NCI-H1048 (cell line): ENCODE measurements around the gene GABRG3.
"Not testable (repeated sequence)": the region's sequence is repeated elsewhere in the genome, so short reads cannot be mapped to it uniquely, and the experiment has no call there.

Source experiments
- DNase-seq: peaks from one replicate; lab custom pipeline; 2025; lab: John Stamatoyannopoulos, UW

GABRG3 gene

DNA sequence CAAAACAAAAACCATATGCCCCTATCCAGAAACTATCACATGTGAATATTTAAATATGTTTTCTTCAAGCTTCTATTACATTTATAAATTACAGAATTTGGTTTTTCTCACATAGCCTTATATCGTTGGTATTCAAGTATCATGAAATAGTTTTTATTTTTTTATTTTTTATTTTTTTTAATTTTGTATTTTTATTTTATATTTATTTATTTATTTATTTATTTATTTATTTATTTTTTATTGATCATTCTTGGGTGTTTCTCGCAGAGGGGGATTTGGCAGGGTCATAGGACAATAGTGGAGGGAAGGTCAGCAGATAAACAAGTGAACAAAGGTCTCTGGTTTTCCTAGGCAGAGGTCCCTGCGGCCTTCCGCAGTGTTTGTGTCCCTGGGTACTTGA, 32.0 kb downstream of the GABRG3 start:
- DNase-seq: not testable (repeated sequence)

DNA sequence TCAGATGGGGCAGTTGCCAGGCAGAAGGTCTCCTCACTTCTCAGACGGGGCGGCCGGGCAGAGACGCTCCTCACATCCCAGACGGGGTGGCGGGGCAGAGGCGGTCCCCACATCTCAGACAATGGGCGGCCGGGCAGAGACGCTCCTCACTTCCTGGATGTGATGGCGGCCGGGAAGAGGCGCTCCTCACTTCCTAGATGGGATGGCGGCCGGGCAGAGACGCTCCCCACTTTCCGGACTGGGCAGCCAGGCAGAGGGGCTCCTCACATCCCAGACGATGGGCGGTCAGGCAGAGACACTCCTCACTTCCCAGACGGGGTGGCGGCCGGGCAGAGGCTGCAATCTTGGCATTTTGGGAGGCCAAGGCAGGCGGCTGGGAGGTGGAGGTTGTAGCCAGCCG, 33.2 kb downstream of the GABRG3 start:
- DNase-seq: not testable (repeated sequence)

DNA sequence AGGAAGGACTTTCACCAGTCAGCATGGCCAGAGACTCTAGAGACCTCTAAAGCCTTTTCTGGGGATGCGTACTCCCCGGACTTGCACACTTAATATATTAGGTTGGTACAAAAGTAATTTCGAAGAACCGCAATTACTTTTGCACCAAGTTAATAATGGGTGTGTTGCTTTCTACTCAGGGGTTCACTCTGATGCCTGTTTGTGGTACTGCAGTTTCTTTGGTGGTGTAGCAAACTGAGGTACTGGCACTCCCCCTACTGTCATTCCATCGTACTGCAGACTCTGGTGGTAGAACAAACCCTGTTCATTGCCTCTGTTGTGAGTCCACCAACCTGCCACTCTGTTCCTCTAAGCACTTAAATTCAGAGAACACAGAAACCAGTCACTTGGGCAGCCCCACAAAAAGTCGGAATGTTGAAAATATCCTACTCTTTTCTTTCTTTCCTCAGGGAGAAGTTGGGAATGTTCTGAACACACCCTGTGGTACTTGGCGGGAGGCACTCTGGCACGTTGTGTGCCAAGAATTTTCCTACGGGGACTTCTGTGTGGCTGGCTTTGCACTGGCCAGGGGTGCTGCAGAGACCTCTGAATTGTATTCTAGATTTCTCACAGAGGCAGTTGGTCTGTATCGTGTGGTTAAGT, 46.3 kb downstream of the GABRG3 start:
- DNase-seq: peak; percentile 39

DNA sequence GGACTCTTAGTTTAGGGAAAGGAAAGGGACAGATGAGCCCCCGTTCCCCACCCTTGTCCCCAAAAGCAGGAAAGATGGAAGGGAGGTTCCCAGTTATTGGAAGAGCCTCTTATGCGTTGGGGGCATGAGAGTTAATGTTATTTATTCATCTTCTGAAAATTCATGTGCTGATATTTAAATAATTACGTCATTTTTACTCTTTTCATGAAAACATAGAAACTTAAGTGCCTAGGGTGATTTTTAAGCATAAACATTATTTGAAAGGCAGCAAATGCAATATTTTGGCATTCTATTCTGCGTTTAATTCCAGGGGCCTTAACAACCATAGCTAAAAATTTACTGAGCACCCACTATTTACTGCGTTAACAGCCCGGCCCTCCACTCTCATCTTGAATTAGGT, 48.7 kb downstream of the GABRG3 start:
- DNase-seq: no peak

DNA sequence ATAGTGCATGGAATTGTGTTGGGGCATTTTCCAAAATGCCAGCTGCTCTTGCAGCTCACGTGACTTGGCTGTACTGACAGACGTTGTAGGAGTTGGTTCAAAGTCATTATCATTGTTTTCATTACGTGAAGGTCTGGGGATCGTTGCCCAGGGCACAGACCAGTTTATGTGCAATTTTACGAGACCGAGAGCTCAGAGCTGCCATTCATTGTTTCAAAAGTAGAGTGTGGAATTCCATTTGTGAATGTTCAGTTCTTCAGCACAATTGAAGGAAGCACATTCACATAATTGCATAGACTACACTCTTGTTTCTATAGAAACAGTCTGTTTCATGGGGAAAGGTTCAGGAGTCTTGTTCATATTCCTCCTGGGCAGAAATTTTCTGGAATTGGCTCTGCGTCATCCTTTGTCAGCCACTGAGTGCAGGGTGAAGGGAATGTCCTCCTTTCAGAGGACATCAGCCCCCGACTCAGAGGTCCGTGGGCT, 54.5 kb downstream of the GABRG3 start:
- DNase-seq: no peak

DNA sequence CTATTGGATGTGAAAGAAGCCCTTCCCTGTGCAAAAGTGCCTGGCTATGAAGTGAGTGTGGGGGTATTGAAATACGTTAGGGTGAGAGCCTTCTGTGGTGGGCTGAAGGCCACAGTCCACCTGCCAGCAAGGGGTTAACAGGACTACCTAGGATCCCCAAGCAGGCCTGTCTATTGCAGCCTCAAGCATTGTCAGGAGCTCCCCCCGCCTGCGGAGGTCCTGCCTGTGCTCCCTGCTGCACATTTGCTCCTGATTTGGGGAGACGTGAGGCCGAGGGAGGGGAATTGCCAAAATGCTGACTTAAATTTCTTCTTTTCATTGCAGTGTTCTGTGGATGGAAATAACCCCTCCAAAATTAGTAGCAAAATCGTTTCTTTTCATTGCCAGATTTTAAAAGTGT, 56.2 kb downstream of the GABRG3 start:
- DNase-seq: no peak

DNA sequence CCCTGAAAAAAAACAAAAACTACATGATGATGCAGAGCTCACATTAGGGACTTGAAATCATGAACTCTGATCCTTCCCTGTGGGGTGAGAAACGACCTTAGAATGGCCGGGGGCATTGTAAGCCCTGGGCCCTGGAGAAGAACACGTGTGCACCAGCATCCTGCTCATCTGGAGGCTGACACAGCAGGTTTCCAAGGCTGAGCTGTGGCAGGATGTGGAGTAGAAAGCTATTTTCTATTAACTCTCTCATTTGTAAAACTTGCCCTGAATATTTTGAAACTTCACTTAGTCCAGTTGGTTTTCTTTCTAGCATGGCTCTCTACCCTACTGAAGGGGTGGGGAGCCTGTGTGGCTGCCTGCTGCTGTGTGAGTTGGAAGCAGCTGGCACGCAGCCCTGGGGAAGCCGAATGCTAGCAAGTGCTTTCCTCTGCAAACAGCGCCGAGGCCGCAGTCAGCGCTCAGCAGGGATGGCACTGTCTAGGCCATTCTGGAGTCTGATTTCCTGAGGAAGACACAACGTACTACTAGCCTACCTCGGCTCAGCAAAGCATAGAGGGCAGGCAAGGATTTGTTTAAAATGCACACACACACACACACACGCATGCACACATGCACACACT, 58.0 kb downstream of the GABRG3 start:
- no peak for DNase-seq

DNA sequence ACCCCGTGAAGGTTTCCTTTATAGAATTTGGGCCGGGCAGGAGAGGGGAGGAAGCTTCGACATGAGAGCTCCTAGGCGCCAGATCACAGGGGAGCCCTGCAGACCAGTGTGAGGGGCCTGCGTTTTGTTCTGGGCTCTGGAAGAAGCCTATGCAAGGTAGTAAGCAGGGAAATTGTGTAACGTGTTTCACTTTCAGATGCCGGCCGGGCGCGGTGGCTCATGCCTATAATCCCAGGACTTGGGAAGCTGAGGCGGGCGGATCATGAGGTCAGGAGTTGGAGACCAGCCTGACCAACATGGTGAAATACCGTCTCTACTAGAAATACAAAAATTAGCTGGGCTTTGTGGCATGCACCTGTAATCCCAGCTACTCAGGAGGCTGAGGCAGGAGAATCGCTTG, 65.2 kb downstream of the GABRG3 start:
- no peak for DNase-seq

DNA sequence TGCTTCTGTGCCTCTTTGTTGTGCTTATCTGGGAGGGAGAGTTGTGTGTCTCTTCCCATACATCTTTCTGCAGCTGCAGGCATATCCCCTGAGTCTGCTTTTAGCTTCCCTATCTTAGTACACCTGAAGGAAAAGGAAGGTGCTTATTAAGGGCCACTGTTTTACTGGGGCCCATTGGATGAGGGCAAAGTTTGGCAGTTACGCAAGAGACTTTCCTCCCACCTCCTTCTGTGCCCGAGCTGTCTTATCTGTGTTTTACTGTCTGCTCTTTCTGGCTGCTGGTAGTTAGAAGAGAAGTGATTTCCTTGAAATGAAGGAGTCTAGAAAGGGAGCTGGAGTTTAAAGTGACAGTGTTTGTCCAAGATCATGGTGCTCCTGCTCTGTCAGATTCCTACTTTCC, 66.5 kb downstream of the GABRG3 start:
- no peak for DNase-seq

DNA sequence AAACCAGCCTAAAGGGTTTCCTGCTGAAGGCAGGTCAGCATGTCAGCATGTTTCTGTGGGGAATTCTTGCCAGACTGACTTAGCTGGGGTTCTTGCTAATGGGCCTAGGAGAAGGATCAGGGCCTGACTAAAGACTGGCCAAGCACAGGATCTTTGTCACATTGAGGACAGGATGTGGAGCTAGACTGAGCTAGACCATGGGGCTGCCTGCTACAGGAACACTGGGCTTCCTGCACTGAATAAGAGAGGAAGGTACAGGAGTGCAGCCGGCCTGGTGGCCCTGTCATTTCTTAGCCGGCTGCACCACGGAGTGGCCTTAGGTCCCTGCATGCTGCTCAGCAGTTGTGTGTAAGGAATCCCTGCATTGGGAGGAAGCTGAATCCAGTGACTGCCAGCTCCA, 68.2 kb downstream of the GABRG3 start:
- DNase-seq: no peak

DNA sequence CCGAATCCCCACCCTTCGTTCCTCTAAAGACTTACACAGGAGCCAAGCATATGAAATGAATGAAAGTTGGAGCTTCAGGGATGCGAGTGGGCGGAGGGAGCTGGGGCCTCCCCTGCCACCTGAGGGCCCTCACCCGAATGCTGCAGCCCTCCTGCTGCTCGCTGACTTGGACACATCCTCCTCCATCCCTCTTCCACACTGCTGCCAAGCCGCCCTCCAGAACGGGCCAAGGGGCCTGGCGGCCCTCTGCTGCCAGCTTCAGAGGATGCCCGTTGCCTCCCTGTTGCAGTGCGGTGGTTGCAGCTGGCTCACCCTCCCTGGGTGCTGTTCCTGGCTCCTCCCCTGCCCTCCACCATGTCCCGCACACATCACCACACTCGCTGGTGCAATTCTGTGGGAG, 71.2 kb downstream of the GABRG3 start:
- DNase-seq: no peak

DNA sequence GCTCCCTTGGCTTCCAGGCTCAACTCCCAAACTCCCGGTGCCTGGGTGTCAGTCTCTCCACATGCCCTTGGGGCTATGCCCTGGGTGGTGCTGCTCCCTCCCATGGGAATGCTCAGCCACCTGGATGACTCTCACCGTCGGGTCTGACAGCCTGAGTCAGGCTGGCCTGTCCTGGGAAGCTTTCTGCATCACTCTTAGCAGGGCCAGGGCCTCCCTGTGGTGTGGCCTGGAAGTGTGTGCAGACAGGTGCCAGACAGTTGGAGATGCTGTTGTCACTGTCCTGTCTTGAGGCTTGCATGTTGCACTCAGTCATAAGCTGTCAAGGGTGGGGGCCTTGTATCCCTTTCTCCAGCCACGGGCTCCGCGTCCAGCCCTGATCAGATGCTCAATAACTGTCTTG, 71.7 kb downstream of the GABRG3 start:
- no peak for DNase-seq

DNA sequence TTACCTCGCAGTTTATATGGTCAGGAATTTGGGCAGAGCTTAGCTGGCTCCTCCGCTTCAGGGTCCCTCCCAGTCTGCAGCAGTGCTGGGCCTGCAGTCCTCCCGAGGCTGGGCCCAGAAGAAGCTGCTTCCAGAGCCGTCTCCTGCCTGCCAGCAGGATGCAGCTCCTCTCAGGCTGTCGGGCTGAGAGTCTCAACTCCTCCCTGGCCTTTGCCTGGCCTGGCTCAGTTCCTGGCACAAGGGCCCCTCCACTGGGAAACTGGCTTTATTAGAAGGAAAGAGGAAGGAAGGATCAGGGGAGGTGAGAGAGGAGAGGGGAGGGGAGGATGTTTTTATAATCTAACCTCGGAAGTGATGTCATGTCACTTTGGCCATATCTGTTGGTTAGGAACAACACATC, 72.8 kb downstream of the GABRG3 start:
- no peak for DNase-seq

DNA sequence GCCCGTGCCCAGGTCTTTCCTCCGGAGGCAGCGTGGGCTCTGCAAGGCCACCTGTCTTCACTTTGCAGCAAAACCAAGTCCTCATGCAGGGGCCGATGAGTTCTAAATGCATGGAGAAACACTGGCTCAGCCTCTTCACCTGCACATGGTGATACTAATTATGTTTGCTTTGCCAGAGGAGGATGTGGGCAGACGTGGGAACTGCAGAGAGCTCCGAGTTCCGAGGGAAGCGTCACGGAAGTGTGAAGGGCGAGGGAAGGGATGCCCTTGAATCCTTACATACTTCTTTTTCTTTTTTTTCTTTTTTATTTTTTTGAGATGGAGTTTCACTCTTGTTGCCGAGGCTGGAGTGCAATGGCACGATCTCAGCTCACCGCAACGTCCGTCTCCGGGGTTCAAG, 74.8 kb downstream of the GABRG3 start:
- no peak for DNase-seq

DNA sequence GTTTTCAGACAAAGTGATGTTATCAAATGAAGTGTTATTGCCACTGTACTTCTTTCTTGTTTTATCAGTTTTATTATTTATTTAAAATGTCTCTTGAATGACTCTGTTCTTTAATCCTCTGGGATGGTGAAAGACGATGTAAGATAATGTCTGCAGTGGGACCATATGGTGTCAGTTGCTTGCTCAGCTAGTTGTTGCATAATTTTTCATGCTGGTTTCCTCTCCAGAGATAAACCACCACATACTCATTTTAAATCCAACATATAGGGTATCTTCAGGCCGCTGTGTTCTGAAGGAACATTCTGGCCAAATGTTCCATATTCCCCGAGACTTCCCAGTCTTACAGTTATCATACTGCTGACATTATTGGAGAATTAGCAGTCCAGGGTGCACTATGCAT, 75.9 kb downstream of the GABRG3 start:
- DNase-seq: no peak

DNA sequence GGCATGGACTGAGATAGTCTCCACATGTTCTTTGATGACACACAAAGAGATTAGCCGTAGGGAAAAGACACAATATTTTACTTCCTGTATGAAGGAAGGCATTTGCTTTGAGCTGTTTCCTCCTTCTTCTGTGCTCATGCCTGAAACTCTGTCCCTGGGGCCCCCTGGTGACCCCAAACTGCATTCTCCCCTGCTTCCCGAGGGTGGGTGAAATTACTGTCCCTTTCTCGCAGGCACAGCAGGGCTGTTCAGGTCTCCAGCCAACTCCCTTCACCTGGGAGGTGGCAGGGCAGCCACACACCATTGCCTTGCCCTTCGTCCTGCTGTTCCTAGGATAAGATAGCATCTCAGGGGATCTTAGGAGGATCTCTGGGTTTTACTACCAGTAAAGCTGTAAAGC, 79.2 kb downstream of the GABRG3 start:
- no peak for DNase-seq

DNA sequence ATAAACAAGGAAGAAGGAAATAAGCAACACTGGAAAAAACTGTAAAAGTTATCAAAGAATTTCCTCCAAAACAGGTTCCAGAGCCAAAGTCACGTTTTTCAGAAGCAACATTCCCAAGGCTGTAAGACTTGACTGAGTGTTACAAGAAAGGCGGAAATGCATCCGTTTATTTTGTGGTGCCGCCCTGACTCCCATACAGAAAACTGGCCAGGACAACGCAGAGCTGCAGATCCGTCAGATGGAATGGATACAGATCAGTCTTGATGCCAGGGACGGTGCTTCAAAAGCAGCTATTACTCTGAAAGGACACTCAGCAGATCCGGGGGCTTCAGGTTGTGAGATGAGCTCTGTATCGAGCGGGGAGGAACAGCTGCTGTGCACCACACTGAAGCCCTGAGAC, 83.4 kb downstream of the GABRG3 start:
- DNase-seq: no peak

DNA sequence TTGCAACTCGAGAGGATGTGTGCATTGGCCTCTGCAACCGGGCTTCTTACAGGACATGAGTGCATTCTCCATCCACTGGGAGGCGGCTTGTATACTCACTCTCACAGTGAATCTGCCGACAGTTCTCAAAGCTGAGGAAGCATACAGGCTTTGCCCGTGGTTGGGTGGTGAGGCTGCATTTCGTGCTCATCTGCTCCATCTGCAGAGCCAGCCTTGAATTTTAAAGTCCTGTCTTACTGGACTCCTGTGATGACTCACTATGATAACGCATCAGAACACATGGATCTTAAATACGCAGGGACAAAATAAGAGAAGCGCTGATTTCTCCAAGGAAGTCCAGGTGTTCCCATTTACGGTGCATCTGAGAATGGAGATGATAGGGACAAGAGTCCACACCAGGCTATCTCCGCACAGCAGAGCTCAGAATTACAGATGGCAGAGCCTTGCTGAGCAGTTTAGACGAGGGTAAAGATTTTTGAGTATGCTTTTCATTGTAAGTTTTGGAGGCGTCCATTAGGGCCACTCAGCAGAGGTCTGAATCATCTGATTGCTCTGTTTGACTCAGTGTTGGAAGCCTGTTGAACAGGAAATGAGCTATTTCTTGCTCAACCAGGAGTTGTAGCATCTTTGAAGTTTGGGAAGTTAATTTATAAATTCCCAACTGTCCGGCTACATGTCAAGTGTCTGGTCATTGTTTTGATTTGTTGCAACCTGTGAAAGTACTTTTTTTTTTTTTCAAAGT, 87.1 kb downstream of the GABRG3 start:
- no peak for DNase-seq

DNA sequence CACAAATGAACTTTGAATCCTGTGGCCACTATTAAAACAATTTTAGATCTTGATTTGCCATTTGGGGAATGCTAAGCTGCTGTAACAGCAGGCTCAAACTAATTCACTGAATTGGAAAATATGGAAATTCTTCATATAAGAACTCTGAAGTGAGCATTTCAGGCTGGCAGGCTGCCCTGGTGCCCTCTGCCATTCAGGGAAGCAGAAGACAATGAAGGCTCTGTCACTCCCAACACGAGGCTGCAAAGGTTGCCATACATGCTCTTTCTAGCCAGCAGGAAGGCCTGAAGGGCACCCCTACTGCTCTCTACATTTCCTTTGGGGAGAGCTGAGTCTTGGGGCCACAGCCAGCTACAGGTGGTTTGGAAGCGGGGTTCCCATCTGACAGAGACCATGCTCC, 88.0 kb downstream of the GABRG3 start:
- peak; percentile 82 for DNase-seq

DNA sequence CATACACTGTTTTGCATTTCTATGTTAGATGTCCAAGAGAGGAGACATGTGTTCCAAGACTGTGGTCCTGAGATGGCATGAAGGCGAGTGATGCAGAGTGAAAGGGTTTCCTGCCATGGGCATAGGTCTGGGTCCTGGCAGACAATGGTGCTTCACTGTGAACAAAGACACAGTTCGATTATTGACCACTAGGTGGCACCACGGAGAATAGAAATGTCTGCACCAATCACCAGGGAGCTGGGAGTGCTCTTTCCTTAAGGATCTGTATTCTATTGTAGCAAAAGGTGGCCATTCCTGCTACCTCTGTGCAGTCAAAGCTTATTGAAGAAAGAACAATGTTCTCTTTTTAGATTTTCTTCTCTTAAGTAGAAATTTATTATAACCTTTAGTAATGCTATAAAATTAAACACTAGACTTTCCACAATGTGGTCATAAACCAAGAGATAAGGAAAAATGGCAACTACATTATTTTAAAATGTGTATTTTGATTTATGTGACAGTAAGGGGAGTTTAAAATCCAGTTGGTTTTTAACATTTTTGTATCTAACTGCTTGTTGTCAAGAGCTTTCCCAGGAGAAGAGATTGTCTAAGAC, 88.7 kb downstream of the GABRG3 start:
- peak; percentile 25 for DNase-seq

DNA sequence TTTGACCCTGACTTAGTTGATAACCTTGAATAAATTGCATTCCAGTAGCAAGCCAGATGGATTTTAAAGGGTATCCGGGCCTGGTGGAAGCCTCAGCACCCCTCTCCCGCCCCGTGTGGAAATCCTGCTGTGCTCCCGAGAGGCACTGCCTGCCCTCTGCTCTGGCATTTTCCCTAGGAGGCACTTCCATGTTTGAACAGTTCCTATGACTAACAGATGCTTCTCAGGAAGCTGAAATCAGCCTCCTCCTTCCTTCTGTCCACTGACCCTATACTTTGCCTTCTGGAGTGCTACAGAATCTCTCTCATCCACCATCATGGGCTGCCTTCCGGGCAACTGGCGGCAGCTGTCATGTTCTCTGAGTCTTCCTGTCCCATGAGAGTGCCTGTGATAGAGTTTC, 90.8 kb downstream of the GABRG3 start:
- DNase-seq: no peak

DNA sequence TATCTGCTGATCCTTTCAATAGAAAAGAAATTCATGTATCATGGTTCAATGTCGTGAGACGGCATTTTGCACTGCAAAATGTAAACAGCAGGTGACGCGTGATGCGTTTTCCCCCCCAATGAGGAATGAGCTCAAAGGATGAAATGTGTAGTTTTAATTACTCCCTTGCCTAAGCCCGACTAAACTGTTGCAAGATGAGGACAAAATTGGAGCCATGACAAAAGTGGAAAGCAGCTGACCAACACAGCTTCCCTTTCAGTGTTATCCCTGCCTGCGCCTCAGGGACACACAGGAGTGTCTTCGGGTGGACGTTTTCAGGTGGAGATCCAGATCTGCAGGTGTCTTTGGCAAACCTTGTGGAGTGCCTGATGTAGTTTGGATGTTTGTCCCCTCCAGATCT, 92.0 kb downstream of the GABRG3 start:
- no peak for DNase-seq

DNA sequence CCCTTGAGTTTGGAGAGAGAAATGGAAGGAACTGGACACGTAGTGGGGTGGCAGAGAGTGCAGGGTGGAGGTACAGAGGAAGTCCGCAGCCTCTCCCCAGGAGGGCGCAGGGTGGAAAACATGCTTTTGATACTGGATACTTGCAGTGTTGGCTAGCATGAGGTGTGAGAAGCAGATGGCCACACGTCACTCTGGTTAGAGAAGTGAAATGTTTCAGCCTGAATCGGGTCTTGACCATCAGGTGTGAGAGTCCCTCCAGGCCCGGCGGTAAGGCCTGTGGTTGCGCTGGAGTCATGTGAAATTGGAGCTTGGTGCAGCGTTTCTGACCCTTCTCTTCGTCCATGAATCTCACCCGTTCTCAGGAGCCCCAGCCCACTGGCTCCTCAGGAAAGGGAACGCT, 93.1 kb downstream of the GABRG3 start:
- no peak for DNase-seq
